ENCODE data around the gene DCLK1. TPM values are rescaled to one million over a fixed set of nuclear protein-coding genes. Genes with fewer than 3 reads are reported as not detected.

Gene DCLK1
- total RNA-seq, 1 donor from 2014 or later: 2.2 TPM

DNA sequence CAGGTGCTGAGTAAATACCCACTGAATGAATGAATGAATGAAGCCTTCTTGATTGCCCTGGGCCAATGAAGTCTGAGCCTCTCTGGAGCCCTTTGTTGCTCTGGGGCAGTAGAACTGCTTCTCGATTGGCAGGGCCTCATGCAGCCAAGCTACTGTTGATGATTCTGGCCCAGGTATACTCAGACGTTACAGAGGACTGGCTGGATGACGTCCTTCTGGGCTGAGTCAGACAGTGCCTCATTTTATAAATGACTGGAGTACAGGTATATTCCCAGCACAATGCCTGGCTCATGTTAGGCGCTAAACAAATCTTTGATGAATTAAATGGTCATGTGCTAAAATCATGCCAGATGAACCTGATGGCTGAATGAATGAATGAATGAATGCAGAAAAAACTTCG, 410.9 kb downstream of the DCLK1 start:
- TF ChIP-seq, protein P1, sequence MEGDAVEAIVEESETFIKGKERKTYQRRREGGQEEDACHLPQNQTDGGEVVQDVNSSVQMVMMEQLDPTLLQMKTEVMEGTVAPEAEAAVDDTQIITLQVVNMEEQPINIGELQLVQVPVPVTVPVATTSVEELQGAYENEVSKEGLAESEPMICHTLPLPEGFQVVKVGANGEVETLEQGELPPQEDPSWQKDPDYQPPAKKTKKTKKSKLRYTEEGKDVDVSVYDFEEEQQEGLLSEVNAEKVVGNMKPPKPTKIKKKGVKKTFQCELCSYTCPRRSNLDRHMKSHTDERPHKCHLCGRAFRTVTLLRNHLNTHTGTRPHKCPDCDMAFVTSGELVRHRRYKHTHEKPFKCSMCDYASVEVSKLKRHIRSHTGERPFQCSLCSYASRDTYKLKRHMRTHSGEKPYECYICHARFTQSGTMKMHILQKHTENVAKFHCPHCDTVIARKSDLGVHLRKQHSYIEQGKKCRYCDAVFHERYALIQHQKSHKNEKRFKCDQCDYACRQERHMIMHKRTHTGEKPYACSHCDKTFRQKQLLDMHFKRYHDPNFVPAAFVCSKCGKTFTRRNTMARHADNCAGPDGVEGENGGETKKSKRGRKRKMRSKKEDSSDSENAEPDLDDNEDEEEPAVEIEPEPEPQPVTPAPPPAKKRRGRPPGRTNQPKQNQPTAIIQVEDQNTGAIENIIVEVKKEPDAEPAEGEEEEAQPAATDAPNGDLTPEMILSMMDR (conservative IDR thresholded peaks at IDR 0.05; ENCODE audit: low read depth, low read length): no peak
- no peak for DNase-seq (ENCODE audit: low read depth)
- H3K4me3 ChIP-seq (ENCODE audit: low read depth, low read length): no peak overlapping the region

Other genes starting within 250 kb of the DCLK1 start
- gene SOHLH2, start 83.2 kb upstream of the DCLK1 start, total RNA-seq: not detected in 2 replicates
- 3.2 and 3.5 TPM in 2 replicates for gene CCDC169, start 166.4 kb upstream of the DCLK1 start, total RNA-seq
- gene SPART, start 215.0 kb upstream of the DCLK1 start, total RNA-seq: 21.2 and 24.7 TPM in 2 replicates